Spleen (tissue), 11 donors: ENCODE data around the gene MCRIP1. TPM values are rescaled to one million over a fixed set of nuclear protein-coding genes. Genes with fewer than 3 reads are reported as not detected.

Source experiments
- DNase-seq: peaks from one replicate; pipeline ENCODE4 v3.0.0-alpha.2; 2020
- H3K27ac ChIP-seq, 8 donors: fragments of 200-600 bp; sonication (generic) in 7 of 8; 1 replicate in 4 of 8; 2 replicates in 4 of 8; pipeline versions ENCODE4 v1.5.0 to v1.8.0; 2016 to 2021; ENCODE audit warnings: inconsistent platforms in 4 of 8, mild to moderate bottlenecking in 4 of 8, moderate library complexity in 1 of 8
- H3K27me3 ChIP-seq, 7 donors: fragments of 200-600 bp; sonication (generic) in 6 of 7; replicated peaks in 1 of 7; 1 replicate in 4 of 7; 2 replicates in 3 of 7; pipeline versions ENCODE4 v1.5.0 to v1.8.0; 2016 to 2021; ENCODE audit warnings: inconsistent platforms in 3 of 7, mild to moderate bottlenecking in 1 of 7
- H3K36me3 ChIP-seq, 6 donors: fragments of 200-600 bp; sonication (generic) in 5 of 6; 1 replicate in 4 of 6; 2 replicates in 2 of 6; pipeline versions ENCODE4 v1.5.0 to v1.8.0; 2016 to 2021; ENCODE audit warnings: inconsistent platforms in 2 of 6
- H3K4me1 ChIP-seq, 6 donors: fragments of 200-600 bp; sonication (generic) in 5 of 6; 1 replicate in 3 of 6; 2 replicates in 3 of 6; pipeline versions ENCODE4 v1.5.0 to v1.8.0; 2016 to 2021; ENCODE audit warnings: inconsistent platforms in 3 of 6
- H3K4me3 ChIP-seq, 8 donors: fragments of 200-600 bp; sonication (generic) in 7 of 8; 1 replicate in 4 of 8; 2 replicates in 4 of 8; pipeline versions ENCODE4 v1.5.0 to v1.8.0; 2016 to 2021; ENCODE audit warnings: inconsistent platforms in 4 of 8, mild to moderate bottlenecking in 4 of 8, moderate library complexity in 2 of 8
- H3K9me3 ChIP-seq, 8 donors: fragments of 200-600 bp; sonication (generic) in 7 of 8; 1 replicate in 4 of 8; 2 replicates in 4 of 8; pipeline versions ENCODE4 v1.5.0 to v1.8.0; 2016 to 2021; ENCODE audit warnings: inconsistent platforms in 4 of 8
- CTCF ChIP-seq, 11 experiments: fragments of 200-600 bp in 7 of 11; fragments of 450-650 bp in 4 of 11; sonication (generic) in 4 of 11; IDR thresholded peaks in 8 of 11; conservative IDR thresholded peaks in 3 of 11; 1 replicate in 7 of 11; 2 replicates in 4 of 11; pipeline versions ENCODE4 v1.4.0 to v1.8.0; 2016 to 2021; ENCODE audit warnings: antibody characterized with exemption in 11 of 11, inconsistent platforms in 4 of 11, mild to moderate bottlenecking in 1 of 11
- POLR2A ChIP-seq, 3 donors: fragments of 450-650 bp; IDR thresholded peaks; one replicate each; pipeline ENCODE4 v1.5.1; 2017; ENCODE audit warnings: antibody characterized with exemption in 3 of 3, mild to moderate bottlenecking in 1 of 3
- POLR2AphosphoS5 ChIP-seq, 3 donors: sonication (generic); formaldehyde crosslinking; IDR thresholded peaks; one replicate each; pipeline ENCODE4 v1.5.1; 2017; ENCODE audit warnings: antibody characterized with exemption in 3 of 3
- WGBS, 5 donors: extraction: QIAGEN DNeasy Blood & Tissue Kit in 3 of 5; methylation state at CpG; one replicate each; pipeline versions ENCODE4 v1.1.5 to v1.1.7; 2013 to 2018; 5-methylcytosine and 5-hydroxymethylcytosine counted together
- intact Hi-C: fragments of 100-400 bp; cut with DNase I; formaldehyde crosslinking; loops from one replicate; pipeline ENCODE4 v1.15.0; 2023; ENCODE audit warnings: low total_unique reads
- polyA plus RNA-seq, 3 donors: library from polyadenylated mRNA; stranded (reverse); fragments of 200-250 nt; gene quantifications; one replicate each; pipeline ENCODE4 v1.2.1, GENCODE V29; 2013
- total RNA-seq, 7 donors: library from RNA; depleted of rRNA in 3 of 7; stranded (reverse); fragments of >200 nt in 3 of 7; fragmentation: NEBNext Ultra II Directional in 4 of 7; extraction: Animal tissue kit (Norgen Biotek cat#: 25700) in 4 of 7; gene quantifications; one replicate each; pipeline versions ENCODE4 v1.1.0 to v1.2.1, GENCODE V29; 2016 to 2021
- donor health status: healthy with polysubstance abuse.
- donor health status: DM: no; HTN: no; CAD: no; lungs with moderate emphysema.
- donor health status: DM: no; HTN: no; CAD: no.
- donor health status: Bipolar disorder and iron deficiency.
- donor health status: healthy.
- donor health status: DM: no; HTN: no; CAD: no.
- donor health status: DM: yes; HTN: yes; CAD: no.

Gene MCRIP1
- total and polyA plus RNA-seq, 10 donors = 47.5 to 182 (median 64.6) TPM

- peaks cover 34 to 77% (median 69%) of the 10 kb centered on the region in 6 donors for H3K4me1 ChIP-seq
- TF ChIP-seq CTCF (IDR thresholded peaks at IDR 0.05 in 8 of 11, conservative IDR thresholded peaks at IDR 0.05 in 3 of 11) (no peak), POLR2AphosphoS5 (IDR thresholded peaks at IDR 0.05) (peak; percentile 58 to 75 (median 70)), POLR2A (IDR thresholded peaks at IDR 0.05) (no peak)
- WGBS, 5 donors = 1 to 3% (median 2%) methylated on average over 27 to 65 of the region's 65 CpGs
- intact Hi-C loops = no loop called here
- H3K9me3 ChIP-seq = no peaks in the 10 kb centered on the region
- no peaks in the 10 kb centered on the region for H3K27me3 ChIP-seq
- peak; percentile 91 for DNase-seq
- H3K36me3 ChIP-seq = peaks cover 0 to 47% (median 24%) of the 10 kb centered on the region in 6 donors
- peak overlapping the region; percentile 75 to 99 (median 86) for H3K4me3 ChIP-seq
- H3K27ac ChIP-seq = peak overlapping the region; percentile 96 to 100 (median 98)
Measured at GRCh38 chr17:81870131-81870980, 37.3 kb upstream of the MCRIP1 start.

GRCh38 chr17:81869221-81870130 is 36.4 kb upstream of the MCRIP1 start:
- 38 to 44% (median 44%) methylated on average over 12 to 52 of the region's 52 CpGs for WGBS, 5 donors
- Histone ChIP-seq H3K4me3 (peak overlapping the region; percentile 75 to 99 (median 86)), H3K27ac (peak overlapping the region; percentile 96 to 100 (median 98)), H3K27me3 (no peaks in the 10 kb centered on the region), H3K36me3 (peaks cover 0 to 50% (median 24%) of the 10 kb centered on the region in 6 donors), H3K9me3 (no peaks in the 10 kb centered on the region), H3K4me1 (peaks cover 34 to 86% (median 71%) of the 10 kb centered on the region in 6 donors)
- intact Hi-C loops = no loop called here
- DNase-seq = peak; percentile 88
- TF ChIP-seq POLR2A (IDR thresholded peaks at IDR 0.05) = no peak
- peak in 2 of 3 donors; percentile 33 to 78 for TF ChIP-seq POLR2AphosphoS5 (IDR thresholded peaks at IDR 0.05)
- TF ChIP-seq CTCF (IDR thresholded peaks at IDR 0.05 in 8 of 11, conservative IDR thresholded peaks at IDR 0.05 in 3 of 11) = peak; percentile 69 to 97 (median 89)

- peak overlapping the region in 4 of 8 donors; percentile 86 to 99 (median 90) for H3K4me3 ChIP-seq
- peaks cover 0 to 54% (median 24%) of the 10 kb centered on the region in 6 donors for H3K36me3 ChIP-seq
- DNase-seq = peak; percentile 83
- H3K27me3 ChIP-seq = no peaks in the 10 kb centered on the region
- no peaks in the 10 kb centered on the region for H3K9me3 ChIP-seq
- intact Hi-C loops = no loop called here
- TF ChIP-seq POLR2AphosphoS5 (IDR thresholded peaks at IDR 0.05) (peak in 1 of 3 donors; percentile 13), CTCF (IDR thresholded peaks at IDR 0.05 in 8 of 11, conservative IDR thresholded peaks at IDR 0.05 in 3 of 11) (no peak), POLR2A (IDR thresholded peaks at IDR 0.05) (no peak)
- WGBS, 5 donors = 70 to 76% (median 73%) methylated on average over 12 to 30 of the region's 30 CpGs
- peaks cover 34 to 91% (median 73%) of the 10 kb centered on the region in 6 donors for H3K4me1 ChIP-seq
- H3K27ac ChIP-seq = peak overlapping the region in 7 of 8 donors; percentile 46 to 100 (median 98)
Measured at GRCh38 chr17:81868674-81869220, 35.7 kb upstream of the MCRIP1 start.
